Heart left ventricle (tissue), 16 donors: ENCODE results near the gene USP15. TPM values are rescaled to one million over a fixed set of nuclear protein-coding genes. Genes with fewer than 3 reads are reported as not detected.
"Not testable (repeated sequence)": the region's sequence is repeated elsewhere in the genome, so short reads cannot be mapped to it uniquely, and the experiment has no call there.

Experiments
- ATAC-seq, 4 donors: fragments of 200-7000 bp; cut with Tn5 transposase; one replicate each; pipeline ENCODE4 v1.9.1; 2020 to 2022; ENCODE audit warnings: moderate library complexity in 4 of 4, mild to moderate bottlenecking in 3 of 4, moderate number of reproducible peaks in 1 of 4
- DNase-seq, 5 donors: peaks; one replicate each; pipeline ENCODE4 v3.0.0-alpha.2; 2020
- H3K27ac ChIP-seq, 12 donors: fragments of 200-600 bp; sonication (generic) in 4 of 12; one replicate each; pipeline versions ENCODE4 v1.5.0 to v1.8.0; 2016 to 2022; ENCODE audit warnings: mild to moderate bottlenecking in 2 of 12
- H3K27me3 ChIP-seq, 9 donors: fragments of 200-600 bp; sonication (generic) in 2 of 9; one replicate each; pipeline versions ENCODE4 v1.5.1 to v1.8.0; 2016 to 2022; ENCODE audit warnings: mild to moderate bottlenecking in 3 of 9
- H3K36me3 ChIP-seq, 9 donors: fragments of 200-600 bp; sonication (generic) in 2 of 9; one replicate each; pipeline versions ENCODE4 v1.5.0 to v1.8.0; 2018 to 2022; ENCODE audit warnings: mild to moderate bottlenecking in 2 of 9
- H3K4me1 ChIP-seq, 12 donors: fragments of 200-600 bp; sonication (generic) in 4 of 12; one replicate each; pipeline versions ENCODE4 v1.5.0 to v1.8.0; 2016 to 2022; ENCODE audit warnings: mild to moderate bottlenecking in 3 of 12
- H3K4me3 ChIP-seq, 12 donors: fragments of 200-600 bp; sonication (generic) in 4 of 12; one replicate each; pipeline versions ENCODE4 v1.5.0 to v1.8.0; 2017 to 2022; ENCODE audit warnings: mild to moderate bottlenecking in 9 of 12, moderate library complexity in 4 of 12
- H3K9me3 ChIP-seq, 12 donors: fragments of 200-600 bp; sonication (generic) in 4 of 12; one replicate each; pipeline versions ENCODE4 v1.5.0 to v1.8.0; 2016 to 2022; ENCODE audit warnings: mild to moderate bottlenecking in 1 of 12
- CTCF ChIP-seq, 12 donors: fragments of 200-600 bp; sonication (generic) in 4 of 12; IDR thresholded peaks; one replicate each; pipeline versions ENCODE4 v1.5.0 to v1.8.0; 2018 to 2022; ENCODE audit warnings: antibody characterized with exemption in 12 of 12, mild to moderate bottlenecking in 5 of 12
- POLR2A ChIP-seq, 2 donors: fragments of 450-650 bp; IDR thresholded peaks; one replicate each; pipeline ENCODE4 v1.6.1; 2017; ENCODE audit warnings: antibody characterized with exemption in 2 of 2, mild to moderate bottlenecking in 2 of 2, moderate library complexity in 2 of 2
- WGBS, 4 donors: extraction: QIAGEN DNeasy Blood & Tissue Kit in 2 of 4; methylation state at CpG; one replicate each; pipeline versions ENCODE4 v1.1.5 to v1.1.7; 2013 to 2018; 5-methylcytosine and 5-hydroxymethylcytosine counted together
- intact Hi-C, 10 donors: fragments of 100-400 bp; cut with DNase I; formaldehyde crosslinking; loops; one replicate each; pipeline versions ENCODE4 v1.11.1 to v1.14.2; 2022
- polyA plus RNA-seq, 2 donors: library from polyadenylated mRNA; stranded (reverse); fragments of 200-250 nt; gene quantifications; one replicate each; pipeline ENCODE4 v1.2.3, GENCODE V29; 2013
- total RNA-seq, 9 donors: library from RNA; depleted of rRNA in 2 of 9; stranded (reverse); fragments of >200 nt in 2 of 9; fragmentation: NEBNext Ultra II Directional in 3 of 9; extraction: Animal tissue kit (Norgen Biotek cat#: 25700) in 3 of 9; gene quantifications; one replicate each; pipeline versions ENCODE4 v1.1.0 to v1.2.4, GENCODE V29; 2016 to 2023
- donor health status: ischemic (EF 13 %, LVEDD 7.1; RV severe dilation, severe dysfunction).
- donor health status: healthy with polysubstance abuse.
- donor health status: DM: no; HTN: yes; CAD: no.
- donor health status: DM: no; HTN: no; CAD: no.
- donor health status: ischemic (EF 25% LVEDD 6.9; RV normal size, moderate dysfunction).
- donor health status: ischemic (EF 25% LVEDD 5.7; RV mildly dilated, moderate dysfunction).
- donor health status: healthy.
- donor health status: DM: yes; HTN: yes; CAD: no.
- donor health status: ischemic (EF 35%, LVEDD 5.7; RV mildly dilated, moderate dysfunction).
- donor health status: nonischemic (EF 11% LVEDD 7.7; RV severe dilation, severe dysfunction).
- donor health status: DM: yes; HTN: yes; CAD: no.
- donor health status: PGD.
- donor health status: ischemic (EF 29% LVEDD 5.4; RV normal size, mild dysfunction).
- donor health status: nonischemic (EF 23%, LVEDD 6.1; RV moderate dilation, normal function).

The USP15 gene
- total and polyA plus RNA-seq, 11 donors, result 33.3 to 69.7 (median 60.6) TPM

DNA sequence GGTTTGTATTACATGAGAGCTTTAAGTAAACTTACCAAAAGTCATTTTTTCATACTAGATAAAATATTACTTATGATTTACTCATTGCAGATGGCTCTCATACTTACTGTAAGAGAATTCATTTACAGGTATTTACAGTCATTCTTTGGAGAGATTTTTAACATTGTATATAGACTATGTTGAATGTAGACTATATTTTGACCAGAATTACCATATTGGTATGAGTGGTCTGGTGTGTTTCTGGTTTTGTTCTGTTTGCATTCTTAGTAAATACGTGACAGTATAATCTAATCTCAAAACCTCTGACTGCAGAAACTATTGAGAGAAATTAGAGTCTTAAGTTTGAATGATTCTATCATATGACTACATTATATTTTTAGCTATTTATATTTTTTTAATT lies 91.1 kb downstream of the USP15 start:
- Histone ChIP-seq H3K27ac (no peak overlapping the region), H3K4me3 (no peak overlapping the region), H3K4me1 (peaks cover 0 to 4% (median 0%) of the 10 kb centered on the region in 12 donors), H3K36me3 (peaks cover 0 to 41% (median 21%) of the 10 kb centered on the region in 9 donors), H3K9me3 (no peaks in the 10 kb centered on the region), H3K27me3 (no peaks in the 10 kb centered on the region)
- ATAC-seq (no peak), DNase-seq (no peak)
- intact Hi-C loops, result no loop called here
- TF ChIP-seq CTCF (IDR thresholded peaks at IDR 0.05) (no peak), POLR2A (IDR thresholded peaks at IDR 0.05) (no peak)
- WGBS, 4 donors, result 51 to 67% (median 56%) methylated on average over 1 of the region's 1 CpG

- peaks cover 0 to 16% (median 0%) of the 10 kb centered on the region in 12 donors for H3K9me3 ChIP-seq
- intact Hi-C loops, result loop anchor here in 1 of 10 donors (10.0 kb wide), 1 partner anchor 96 kb away; the partner anchor contains the start of gene USP15
- DNase-seq (no peak), ATAC-seq (no peak)
- TF ChIP-seq POLR2A (IDR thresholded peaks at IDR 0.05) (no peak), CTCF (IDR thresholded peaks at IDR 0.05) (no peak)
- H3K27ac ChIP-seq, result no peak overlapping the region
- H3K4me3 ChIP-seq, result no peak overlapping the region
- 81 to 89% (median 83%) methylated on average over 2 of the region's 2 CpGs for WGBS, 4 donors
- no peaks in the 10 kb centered on the region for H3K27me3 ChIP-seq
- H3K36me3 ChIP-seq, result peaks cover 0 to 29% (median 16%) of the 10 kb centered on the region in 9 donors
- peaks cover 0 to 4% (median 0%) of the 10 kb centered on the region in 12 donors for H3K4me1 ChIP-seq
Measured at GRCh38 chr12:62361048-62361447, 100.8 kb downstream of the USP15 start.

- ATAC-seq (peak in 2 of 4 donors; percentile 34 to 37), DNase-seq (no peak)
- no peak for TF ChIP-seq CTCF (IDR thresholded peaks at IDR 0.05)
- no peak for TF ChIP-seq POLR2A (IDR thresholded peaks at IDR 0.05)
- peaks cover 0 to 14% (median 4%) of the 10 kb centered on the region in 9 donors for H3K36me3 ChIP-seq
- no peak overlapping the region for H3K4me3 ChIP-seq
- no peak overlapping the region for H3K27ac ChIP-seq
- no peaks in the 10 kb centered on the region for H3K27me3 ChIP-seq
- H3K9me3 ChIP-seq, result peaks cover 0 to 25% (median 0%) of the 10 kb centered on the region in 12 donors
- whole genome bisulfite sequencing, 4 donors, result 84 to 95% (median 92%) methylated on average over 4 of the region's 4 CpGs
- H3K4me1 ChIP-seq, result peaks cover 0 to 4% (median 0%) of the 10 kb centered on the region in 12 donors
- intact Hi-C loops, result loop anchor here in 1 of 10 donors (10.0 kb wide), 1 partner anchor 99 kb away; the partner anchor contains the start of gene USP15
Measured at GRCh38 chr12:62363506-62363905, 103.3 kb downstream of the USP15 start.

- 91 to 100% (median 96%) methylated on average over 1 of the region's 1 CpG for WGBS, 4 donors
- DNase-seq, H3K4me3 ChIP-seq, ATAC-seq, H3K27me3 ChIP-seq, H3K4me1 ChIP-seq, H3K27ac ChIP-seq: not testable (repeated sequence)
- H3K9me3 ChIP-seq, result peaks cover 0 to 29% (median 0%) of the 10 kb centered on the region in 12 donors
- H3K36me3 ChIP-seq, result peaks cover 0 to 11% (median 0%) of the 10 kb centered on the region in 9 donors
- intact Hi-C loops, result loop anchor here in 1 of 10 donors (10.0 kb wide), 1 partner anchor 100 kb away; the partner anchor contains the start of gene USP15
Measured at GRCh38 chr12:62364697-62365096, 104.5 kb downstream of the USP15 start.

GRCh38 chr12:62365846-62366245 lies 105.6 kb downstream of the USP15 start:
- not testable (repeated sequence) for H3K4me1 ChIP-seq

GRCh38 chr12:62368430-62369223 lies 108.4 kb downstream of the USP15 start:
- WGBS, 4 donors, result 96 to 99% (median 97%) methylated on average over 3 of the region's 3 CpGs
- not testable (repeated sequence) for H3K27me3 ChIP-seq, ATAC-seq, H3K27ac ChIP-seq, DNase-seq, H3K4me3 ChIP-seq
- intact Hi-C loops, result loop anchor here in 1 of 10 donors (10.0 kb wide), 1 partner anchor 104 kb away; the partner anchor contains the start of gene USP15
- H3K9me3 ChIP-seq, result peaks cover 0 to 29% (median 0%) of the 10 kb centered on the region in 12 donors
- peaks cover 0 to 34% (median 22%) of the 10 kb centered on the region in 12 donors for H3K4me1 ChIP-seq
- H3K36me3 ChIP-seq, result peaks cover 0 to 11% (median 0%) of the 10 kb centered on the region in 9 donors

More at GRCh38 chr12:62365846-62366245, 105.6 kb downstream of the USP15 start:
- not testable (repeated sequence) for DNase-seq, H3K27ac ChIP-seq, H3K27me3 ChIP-seq, ATAC-seq, H3K4me3 ChIP-seq
- Histone ChIP-seq H3K36me3 (peaks cover 0 to 11% (median 0%) of the 10 kb centered on the region in 9 donors), H3K9me3 (peaks cover 0 to 29% (median 0%) of the 10 kb centered on the region in 12 donors)
- intact Hi-C loops, result loop anchor here in 1 of 10 donors (10.0 kb wide), 1 partner anchor 101 kb away; the partner anchor contains the start of gene USP15
- WGBS, 4 donors, result 96 to 98% (median 98%) methylated on average over 1 of the region's 1 CpG
